Measurements from ENCODE around the gene RGS19. TPM values are rescaled to one million over a fixed set of nuclear protein-coding genes. Genes with fewer than 3 reads are reported as not detected.

The RGS19 gene
- total RNA-seq, 4 donors from 2014 or later, result 10.4 to 26.4 (median 16.6) TPM

DNA sequence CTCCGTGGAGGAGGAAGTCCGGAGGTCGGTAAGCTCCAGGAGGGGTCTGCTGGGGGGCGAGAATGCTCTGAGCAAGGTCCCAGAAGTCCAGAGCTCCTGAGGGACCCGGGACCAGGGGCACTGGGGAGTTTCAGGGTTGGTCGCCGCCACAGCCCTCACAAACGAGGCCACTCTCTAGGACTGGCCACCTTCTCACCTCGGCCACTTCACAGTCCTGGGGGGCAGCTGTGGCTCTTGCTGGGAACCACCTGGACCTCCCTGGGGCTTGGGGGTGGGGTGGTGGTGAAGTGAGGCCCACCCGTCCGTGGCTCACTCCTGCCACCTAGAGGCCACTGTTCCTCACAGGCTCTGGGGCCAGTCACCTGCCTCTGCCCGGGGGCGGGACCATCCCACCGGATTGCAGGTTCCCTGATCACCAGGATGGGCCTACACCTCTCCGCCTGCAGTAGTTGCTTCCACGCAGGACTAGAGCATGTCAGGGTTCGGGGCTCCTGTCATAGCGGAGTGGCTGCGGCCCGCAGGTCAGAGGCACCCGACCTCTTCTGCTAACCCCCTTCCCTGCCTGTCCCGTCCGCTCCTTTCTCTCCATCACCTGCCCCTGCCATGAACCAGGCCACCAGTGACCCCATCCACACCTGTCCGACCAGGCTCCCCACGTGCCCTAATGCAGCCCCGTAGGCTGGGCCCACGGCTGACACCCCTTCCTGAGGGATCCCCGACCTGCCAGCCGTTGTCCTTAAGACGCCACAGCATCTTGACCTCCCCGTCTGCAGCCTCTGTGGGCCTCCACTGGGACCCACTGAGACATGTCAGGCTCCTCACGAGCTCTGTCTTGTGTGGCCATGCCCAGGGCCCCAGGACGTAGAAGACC is 21.5 kb downstream of the RGS19 start:
- TF ChIP-seq, protein P1, sequence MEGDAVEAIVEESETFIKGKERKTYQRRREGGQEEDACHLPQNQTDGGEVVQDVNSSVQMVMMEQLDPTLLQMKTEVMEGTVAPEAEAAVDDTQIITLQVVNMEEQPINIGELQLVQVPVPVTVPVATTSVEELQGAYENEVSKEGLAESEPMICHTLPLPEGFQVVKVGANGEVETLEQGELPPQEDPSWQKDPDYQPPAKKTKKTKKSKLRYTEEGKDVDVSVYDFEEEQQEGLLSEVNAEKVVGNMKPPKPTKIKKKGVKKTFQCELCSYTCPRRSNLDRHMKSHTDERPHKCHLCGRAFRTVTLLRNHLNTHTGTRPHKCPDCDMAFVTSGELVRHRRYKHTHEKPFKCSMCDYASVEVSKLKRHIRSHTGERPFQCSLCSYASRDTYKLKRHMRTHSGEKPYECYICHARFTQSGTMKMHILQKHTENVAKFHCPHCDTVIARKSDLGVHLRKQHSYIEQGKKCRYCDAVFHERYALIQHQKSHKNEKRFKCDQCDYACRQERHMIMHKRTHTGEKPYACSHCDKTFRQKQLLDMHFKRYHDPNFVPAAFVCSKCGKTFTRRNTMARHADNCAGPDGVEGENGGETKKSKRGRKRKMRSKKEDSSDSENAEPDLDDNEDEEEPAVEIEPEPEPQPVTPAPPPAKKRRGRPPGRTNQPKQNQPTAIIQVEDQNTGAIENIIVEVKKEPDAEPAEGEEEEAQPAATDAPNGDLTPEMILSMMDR (IDR thresholded peaks at IDR 0.05), result no peak
- no peak for TF ChIP-seq POLR2A (IDR thresholded peaks at IDR 0.05)
- DNase-seq (ENCODE audit: low spot score in 2 of 2), result peak in 1 of 2 donors; percentile 94
- intact Hi-C loops (cut with DNase I; ENCODE audit: low total_unique reads), result no loop called here
- H3K4me3 ChIP-seq (ENCODE audit: low read depth, poor library complexity, severe bottlenecking), result no peak overlapping the region
- WGBS, 2 donors, result 26 to 35% methylated on average over 28 to 29 of the region's 33 CpGs

DNA sequence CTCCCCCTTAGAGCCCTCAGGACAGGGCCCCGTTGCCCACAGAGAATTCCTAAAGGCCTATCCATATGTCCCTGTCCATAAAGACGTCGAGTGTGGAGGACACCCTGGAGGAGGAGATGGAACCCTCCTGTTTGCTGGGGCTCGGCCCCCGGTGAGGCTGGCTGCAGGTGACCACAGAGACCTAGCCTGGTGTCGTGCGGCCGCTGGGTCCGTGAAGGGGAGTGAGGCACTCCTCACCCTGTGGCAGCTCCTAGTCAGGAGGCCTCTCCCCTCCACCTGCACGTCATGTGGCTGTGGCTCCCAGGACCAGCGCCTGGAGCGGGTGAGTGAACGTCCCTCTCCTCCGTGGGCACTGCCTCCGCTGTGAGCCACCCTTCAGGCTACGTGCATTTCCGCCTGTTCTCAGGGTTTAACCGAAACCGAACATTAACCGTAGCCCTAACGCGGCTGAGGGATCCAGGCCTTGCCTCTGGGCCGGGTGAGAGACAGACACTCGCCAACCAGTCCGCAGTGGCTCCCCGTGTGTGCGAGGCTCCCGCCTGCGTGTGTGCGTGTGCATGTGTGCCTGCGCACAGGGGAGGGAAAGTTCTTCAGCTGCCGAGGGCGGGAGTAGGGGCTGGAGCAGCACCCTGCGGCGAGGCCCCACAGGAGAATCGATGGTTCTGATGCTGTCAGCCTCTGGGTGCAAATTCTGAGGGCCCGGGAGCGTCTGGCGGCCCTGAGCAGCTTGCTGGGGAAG is 22.3 kb downstream of the RGS19 start:
- no peak overlapping the region for H3K4me3 ChIP-seq (ENCODE audit: low read depth, poor library complexity, severe bottlenecking)
- WGBS, 2 donors, result 54 to 62% methylated on average over 23 to 38 of the region's 39 CpGs
- intact Hi-C loops (cut with DNase I; ENCODE audit: low total_unique reads), result no loop called here

DNA sequence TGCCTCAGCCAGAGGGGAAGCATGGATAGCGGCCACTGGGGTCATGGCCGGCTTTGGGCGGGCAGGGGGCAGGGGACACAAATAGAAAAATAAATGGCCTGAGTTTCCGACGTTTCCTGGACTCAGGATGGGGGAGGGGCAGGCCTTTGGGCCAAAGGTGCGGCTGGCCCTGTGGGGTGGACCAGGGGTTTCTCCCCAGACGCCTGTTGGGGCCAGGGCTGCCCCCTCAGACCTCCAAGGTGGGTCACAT is 22.8 kb downstream of the RGS19 start:
- DNase-seq (ENCODE audit: low spot score in 2 of 2), result no peak
- H3K4me3 ChIP-seq (ENCODE audit: low read depth, poor library complexity, severe bottlenecking), result no peak overlapping the region
- no peak for TF ChIP-seq POLR2A (IDR thresholded peaks at IDR 0.05)
- TF ChIP-seq, protein P1 (IDR thresholded peaks at IDR 0.05), result no peak
- intact Hi-C loops (cut with DNase I; ENCODE audit: low total_unique reads), result no loop called here
- WGBS, 2 donors, result 64 to 75% methylated on average over 5 to 7 of the region's 7 CpGs

More for the DNA sequence above, 22.3 kb downstream of the RGS19 start:
- TF ChIP-seq, protein P1 (IDR thresholded peaks at IDR 0.05), result no peak
- no peak for TF ChIP-seq POLR2A (IDR thresholded peaks at IDR 0.05)
- no peak for DNase-seq (ENCODE audit: low spot score in 2 of 2)

DNA sequence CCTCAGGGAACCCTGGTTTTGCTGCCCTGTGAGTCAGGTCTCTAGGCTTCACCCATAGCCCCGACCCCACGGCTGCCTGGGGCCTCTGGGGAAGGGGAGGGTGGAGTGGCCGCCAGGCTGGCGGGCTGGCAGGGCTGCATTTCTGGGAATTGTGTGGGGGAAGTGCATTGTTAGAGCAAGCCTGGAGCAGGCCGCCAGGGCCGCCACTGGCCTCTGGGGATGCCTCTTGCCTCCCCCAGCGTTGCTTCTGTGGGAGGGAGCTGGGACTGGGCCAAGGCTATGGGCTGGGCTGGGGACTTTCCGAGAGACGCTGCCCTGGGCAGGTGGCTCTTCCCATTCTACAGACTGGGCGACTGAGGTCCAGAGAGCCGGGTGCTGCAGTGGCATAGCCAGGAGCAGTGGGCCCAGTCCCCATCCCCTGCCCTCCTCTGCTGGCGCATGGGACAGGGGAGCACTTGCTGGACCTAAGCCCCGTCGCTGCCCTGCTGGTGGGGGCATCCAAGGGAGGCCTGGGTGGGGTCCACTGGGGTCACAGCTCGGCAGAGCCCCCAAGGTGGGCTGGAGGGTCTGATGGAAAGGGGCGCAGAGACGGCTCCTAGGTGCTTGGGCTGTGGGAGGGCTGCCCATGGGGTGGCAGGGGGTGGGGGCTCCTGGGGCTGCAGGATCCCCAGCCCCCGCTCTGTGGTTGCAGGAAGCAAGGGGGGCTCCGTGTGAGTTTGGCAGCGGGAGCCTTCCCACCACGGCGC is 23.3 kb downstream of the RGS19 start:
- no peak for TF ChIP-seq POLR2A (IDR thresholded peaks at IDR 0.05)
- TF ChIP-seq, protein P1 (IDR thresholded peaks at IDR 0.05), result no peak
- 44% methylated on average over 16 to 18 of the region's 22 CpGs for WGBS, 2 donors
- intact Hi-C loops (cut with DNase I; ENCODE audit: low total_unique reads), result no loop called here
- no peak for DNase-seq (ENCODE audit: low spot score in 2 of 2)
- no peak overlapping the region for H3K4me3 ChIP-seq (ENCODE audit: low read depth, poor library complexity, severe bottlenecking)

DNA sequence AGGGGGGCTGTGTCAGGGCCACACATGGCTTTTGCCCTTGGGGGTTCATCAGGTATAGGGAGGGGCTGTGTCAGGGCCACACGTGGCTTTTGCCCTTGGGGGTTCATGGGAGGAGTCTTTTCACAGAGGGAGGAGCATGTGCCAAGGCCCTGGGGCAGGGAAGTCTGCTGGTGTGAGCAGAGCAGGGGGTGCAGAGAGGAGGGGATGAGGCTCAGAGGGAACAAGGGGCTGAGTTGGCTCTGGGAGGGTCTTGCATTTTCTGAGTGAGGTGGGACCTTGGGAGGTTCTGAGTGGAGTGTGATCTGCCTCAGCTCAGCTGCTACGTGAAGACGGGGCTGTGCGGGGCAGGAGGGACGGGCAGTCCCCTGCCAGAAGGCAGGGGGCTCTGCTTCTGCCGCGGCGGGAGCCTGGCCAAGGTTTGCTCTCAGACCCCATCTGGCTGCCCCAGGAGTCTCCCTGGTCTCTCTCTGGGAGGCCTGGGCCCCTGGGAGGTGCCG is 23.9 kb downstream of the RGS19 start:
- TF ChIP-seq POLR2A (IDR thresholded peaks at IDR 0.05), result no peak
- TF ChIP-seq, protein P1 (IDR thresholded peaks at IDR 0.05), result no peak
- H3K4me3 ChIP-seq (ENCODE audit: low read depth, poor library complexity, severe bottlenecking), result no peak overlapping the region
- WGBS, 2 donors, result 56 to 65% methylated on average over 9 of the region's 9 CpGs
- intact Hi-C loops (cut with DNase I; ENCODE audit: low total_unique reads), result no loop called here
- no peak for DNase-seq (ENCODE audit: low spot score in 2 of 2)
